Measurements from ENCODE around the gene OR6K6.

Gene OR6K6, protein sequence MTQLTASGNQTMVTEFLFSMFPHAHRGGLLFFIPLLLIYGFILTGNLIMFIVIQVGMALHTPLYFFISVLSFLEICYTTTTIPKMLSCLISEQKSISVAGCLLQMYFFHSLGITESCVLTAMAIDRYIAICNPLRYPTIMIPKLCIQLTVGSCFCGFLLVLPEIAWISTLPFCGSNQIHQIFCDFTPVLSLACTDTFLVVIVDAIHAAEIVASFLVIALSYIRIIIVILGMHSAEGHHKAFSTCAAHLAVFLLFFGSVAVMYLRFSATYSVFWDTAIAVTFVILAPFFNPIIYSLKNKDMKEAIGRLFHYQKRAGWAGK

DNA sequence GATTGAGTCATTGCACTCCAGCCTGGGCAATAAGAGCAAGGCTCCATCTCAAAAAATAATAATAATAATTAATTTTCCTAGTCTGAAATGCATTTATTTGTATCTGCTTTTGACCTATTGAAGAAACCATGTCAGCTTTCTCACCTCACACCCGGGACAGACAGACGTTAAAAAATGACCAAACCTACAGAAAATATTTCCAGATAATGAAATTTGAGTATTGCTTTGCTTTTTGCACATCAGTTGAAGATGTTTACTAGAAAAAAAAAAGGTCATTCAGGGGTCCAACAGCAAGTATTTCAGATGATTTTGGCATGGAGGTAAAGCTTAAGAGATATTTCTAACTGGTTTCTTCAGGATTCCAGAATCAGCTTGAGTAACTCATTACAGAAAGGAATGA is at the start of gene OR6K6:
TSS of gene OR6K6 (plus strand) at position 301 of the 400 bp plus-strand sequence. CDS start 168 bp downstream, outside the sequence.
- DNase-seq = no peak

DNA sequence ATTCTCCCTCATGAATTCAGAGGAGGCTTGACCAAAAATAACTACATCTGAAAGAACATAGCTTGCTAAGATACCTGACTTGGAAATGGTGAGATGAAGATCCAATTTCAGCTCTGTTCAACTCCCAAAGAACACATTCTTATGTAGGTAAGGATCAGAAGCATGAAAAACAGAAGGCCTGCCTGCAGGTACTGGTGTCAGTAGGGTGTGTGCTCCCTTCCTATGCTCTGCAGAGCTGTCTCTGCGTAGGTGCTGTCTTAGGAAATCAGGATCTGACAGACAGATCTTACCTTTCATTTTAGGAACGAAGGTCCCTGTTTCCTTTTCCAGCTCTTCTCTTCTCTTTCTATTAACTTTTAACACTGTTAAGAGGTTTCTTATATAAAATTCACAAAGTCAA is 48.4 kb upstream of the OR6K6 start:
- no peak for DNase-seq

DNA sequence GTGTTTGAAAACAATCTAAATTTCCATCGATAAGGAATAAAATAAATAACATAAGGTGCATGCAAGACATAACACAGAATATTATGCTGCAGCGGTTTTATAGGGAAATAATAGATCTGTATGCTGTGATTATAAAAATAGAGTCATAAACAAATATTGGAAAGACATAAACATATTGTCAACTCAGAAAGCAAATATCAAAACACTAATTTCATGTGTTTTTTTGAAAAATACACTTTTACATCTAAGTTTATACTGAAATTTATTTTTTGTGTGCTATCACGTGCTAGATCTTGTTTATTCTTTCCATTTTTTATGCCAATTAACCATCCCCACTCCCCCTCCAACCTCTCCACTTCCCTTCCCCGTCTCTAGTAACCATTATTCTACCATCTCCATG is 43.4 kb upstream of the OR6K6 start:
- DNase-seq = no peak

DNA sequence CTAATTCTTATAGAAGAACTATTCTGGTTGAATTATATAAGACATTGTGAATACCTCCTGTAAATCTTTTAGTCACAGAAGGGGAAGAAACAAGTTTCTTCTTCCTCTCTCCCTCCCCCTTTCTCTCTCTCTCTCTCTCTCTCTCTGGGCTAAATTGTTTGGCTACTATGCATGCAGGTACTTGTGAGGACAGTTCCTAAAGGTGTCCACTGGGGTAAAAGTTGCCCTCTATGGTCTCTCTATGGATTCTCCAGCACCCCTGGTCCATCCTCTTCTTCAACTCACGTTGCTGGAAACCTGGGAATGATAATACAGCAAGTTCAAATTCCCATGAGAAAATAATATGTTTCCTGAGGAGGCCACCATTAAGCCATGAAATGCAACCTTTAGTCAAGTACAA is 39.8 kb upstream of the OR6K6 start:
- no peak for DNase-seq

DNA sequence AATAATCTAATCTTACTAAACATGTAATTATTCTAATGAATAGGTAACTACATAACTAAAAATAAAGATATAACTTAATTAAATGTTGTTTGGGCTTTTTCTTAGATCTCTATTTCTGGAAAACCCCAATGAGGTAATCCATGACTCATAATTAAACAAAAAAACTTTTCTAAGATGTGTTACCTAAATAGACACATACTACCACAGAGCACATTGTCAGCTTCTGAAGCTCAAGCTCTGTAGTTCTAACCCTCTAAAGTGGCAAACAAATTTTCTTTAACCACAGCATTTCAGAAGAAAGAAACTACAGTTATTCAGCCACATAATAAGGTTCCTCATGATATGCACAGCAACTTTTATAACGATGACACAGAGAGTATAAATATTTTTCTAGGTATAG is 38.2 kb upstream of the OR6K6 start:
- no peak for DNase-seq

DNA sequence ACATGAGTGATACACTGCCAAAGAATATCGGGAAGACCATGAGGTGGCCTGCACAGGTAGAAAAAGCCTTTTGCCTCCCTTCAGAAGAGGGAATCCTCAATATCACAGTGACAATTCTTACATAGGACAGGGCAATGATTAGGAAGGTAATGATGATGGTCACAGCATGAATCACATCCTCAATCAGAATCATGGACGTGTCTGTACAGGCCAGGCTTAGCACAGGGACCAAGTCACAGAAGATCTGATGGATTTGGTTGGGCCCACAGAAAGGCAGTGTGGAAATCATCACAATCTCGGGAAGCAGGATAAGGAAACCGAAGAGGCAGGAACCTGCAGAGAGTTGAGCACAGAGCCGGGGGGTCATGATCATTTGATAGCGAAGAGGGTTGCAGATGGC is 37.2 kb upstream of the OR6K6 start:
- no peak for DNase-seq

DNA sequence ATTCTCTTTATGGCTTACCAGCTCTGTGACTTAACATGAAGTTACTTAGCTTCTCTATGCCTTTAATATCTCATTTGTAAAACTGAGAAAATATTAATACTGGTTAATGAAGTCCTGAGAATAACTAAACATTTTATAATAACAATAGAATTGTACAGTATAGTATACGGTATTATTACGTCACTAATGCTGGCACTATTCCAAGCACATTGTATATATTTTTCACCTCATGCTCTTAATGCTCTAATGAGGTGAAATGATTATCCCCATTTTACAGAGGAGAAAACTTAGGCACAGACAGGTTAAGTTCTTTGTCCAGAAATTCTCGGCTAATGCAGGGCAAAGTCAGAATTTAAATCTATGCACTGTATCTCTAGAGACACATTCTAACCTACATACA is 34.9 kb upstream of the OR6K6 start:
- DNase-seq = no peak

DNA sequence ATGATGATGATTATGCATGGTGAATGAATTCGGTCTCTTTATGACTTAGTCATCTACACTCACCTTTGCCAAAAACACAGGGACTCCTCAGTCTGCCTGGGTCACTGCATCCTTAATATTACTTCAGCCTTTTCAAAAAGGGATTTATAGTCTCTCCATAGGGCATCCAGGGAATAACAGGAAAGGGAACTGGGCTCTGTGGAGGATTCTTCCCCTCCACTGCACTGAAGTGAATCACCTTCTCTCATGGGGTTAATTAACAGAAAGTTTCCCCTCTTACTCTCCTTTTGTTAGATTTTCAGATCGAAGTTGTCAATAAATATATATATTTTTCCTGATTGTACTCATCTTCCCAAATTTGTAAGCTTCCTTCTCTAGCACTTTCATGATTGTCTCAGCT is 33.9 kb upstream of the OR6K6 start, which contains the start of gene OR6K3:
TSS of gene OR6K3 (minus strand) at position 101 of the 400 bp plus-strand sequence. CDS start 2,605 bp downstream, outside the sequence.
- no peak for DNase-seq

DNA sequence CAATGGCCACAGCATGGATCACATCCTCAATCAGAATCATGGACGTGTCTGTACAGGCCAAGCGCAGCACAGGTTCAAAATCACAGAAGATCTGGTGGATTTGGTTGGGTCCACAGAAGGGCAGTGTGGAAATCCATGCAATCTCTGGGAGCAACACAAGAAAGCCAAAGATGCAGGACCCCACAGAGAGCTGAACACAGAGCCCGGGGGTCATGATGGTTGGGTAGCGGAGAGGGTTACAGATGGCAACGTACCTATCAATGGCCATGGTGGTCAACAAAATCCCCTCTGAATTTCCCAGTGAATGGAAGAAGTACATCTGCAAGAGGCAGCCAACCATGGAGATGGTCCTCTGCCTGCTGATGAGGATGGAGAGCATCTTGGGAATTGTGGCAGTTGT is 30.1 kb upstream of the OR6K6 start:
- no peak for DNase-seq

DNA sequence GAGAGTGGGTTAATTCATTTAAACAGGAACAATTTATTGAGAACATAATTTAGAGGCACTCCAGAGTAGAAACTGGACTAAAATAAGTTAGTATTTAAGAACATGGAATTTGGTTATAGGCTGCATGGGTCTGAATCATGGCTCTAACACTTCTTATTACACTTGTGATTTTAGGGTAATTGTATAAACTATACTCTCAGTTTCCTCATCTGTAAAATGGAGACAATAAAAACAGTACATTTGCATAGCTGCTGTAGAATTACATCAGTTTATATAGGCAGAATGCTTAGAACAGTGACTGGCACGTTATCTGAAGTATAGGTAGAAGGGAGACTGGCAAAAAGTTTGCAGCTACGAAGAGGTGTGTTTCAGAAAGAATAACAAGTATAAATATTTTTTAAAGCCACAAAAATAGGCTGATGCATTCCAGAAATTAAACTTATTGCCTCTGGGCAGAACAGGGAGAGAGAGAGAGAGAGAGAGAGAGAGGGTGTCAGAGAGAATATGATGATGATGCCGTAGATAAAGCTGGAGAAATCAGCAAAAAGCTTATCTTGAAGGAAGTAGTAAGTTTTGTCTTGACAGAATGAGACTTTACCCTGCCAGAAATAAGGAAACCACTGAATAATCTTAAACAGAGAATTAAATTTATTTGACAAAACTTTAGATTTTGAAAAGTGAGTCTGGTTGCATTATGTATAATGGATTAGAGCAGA is 25.9 kb upstream of the OR6K6 start:
- DNase-seq = no peak

DNA sequence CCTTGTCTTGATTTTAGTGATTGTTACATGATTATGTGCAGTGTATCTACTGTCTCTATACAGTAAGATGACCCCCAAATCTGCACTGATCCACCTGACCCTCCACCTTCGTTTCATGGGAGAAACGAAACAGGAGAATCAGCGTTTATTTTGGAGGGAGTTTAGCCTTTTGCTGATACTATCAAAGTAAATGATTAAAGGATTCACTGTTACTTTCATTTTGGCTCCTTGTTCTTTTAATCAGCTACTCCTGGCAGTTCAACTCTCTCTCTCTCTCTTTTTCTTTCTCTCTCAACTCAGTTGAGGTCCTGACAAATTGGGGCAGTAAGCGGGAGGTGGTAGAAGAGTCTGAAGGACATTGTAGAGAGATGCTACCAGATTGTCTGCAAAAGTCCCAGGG is 24.1 kb upstream of the OR6K6 start:
- DNase-seq = no peak

DNA sequence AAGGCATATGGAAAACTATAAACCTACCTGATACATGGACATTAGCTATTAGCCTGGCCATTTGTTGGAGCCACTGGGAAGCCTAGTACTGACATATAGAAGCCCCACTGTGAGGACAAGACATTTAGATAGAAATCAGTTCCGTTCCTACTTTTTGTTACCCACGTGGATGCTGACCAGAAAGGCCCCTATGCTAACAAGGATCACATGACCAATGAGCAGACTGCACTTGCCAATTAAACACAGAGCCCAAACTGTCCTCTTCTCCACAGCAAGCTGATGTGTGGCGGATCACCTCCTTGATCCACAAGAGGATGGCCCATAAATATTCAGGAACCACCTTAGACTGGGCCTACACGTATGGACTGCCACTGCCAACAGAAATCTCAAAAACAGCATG is 22.8 kb upstream of the OR6K6 start:
- DNase-seq = no peak

DNA sequence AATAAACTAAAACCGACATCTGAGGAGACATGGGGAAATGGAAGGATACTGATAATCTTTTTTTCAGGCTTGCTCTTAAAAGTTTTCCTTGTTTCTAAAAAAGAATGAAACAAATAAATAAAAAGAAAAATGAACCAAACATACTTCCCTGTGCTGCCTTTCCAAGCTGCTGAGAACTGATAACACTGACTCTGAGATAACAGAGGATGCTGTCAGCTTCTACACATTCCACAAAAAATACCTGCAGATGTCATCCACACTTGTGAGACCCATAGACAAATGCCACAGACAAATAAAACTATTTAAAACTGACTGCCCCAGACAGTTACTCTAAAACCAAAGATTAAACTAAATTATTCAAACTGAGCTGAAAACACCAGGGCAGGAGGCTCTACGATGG is 22.0 kb upstream of the OR6K6 start:
- no peak for DNase-seq

DNA sequence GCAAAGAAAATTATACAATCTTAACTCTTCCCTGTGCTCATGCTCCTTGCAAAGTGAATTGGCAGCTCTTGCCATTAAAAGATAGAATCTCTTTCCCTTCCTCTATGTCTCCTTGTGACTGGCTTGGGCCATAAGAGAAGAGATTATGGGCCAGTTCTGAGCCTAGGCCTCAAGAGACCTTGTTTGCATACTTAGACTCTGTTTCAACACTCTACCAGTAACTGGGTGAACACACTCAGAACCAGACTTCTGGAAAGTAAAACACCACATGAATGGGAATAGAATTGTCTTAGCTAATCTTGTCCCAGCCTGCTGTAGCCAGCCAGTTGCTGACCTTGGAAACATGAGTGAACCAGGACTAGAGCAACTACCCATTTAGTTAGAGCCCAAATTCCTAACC is 18.7 kb upstream of the OR6K6 start:
- DNase-seq = no peak

DNA sequence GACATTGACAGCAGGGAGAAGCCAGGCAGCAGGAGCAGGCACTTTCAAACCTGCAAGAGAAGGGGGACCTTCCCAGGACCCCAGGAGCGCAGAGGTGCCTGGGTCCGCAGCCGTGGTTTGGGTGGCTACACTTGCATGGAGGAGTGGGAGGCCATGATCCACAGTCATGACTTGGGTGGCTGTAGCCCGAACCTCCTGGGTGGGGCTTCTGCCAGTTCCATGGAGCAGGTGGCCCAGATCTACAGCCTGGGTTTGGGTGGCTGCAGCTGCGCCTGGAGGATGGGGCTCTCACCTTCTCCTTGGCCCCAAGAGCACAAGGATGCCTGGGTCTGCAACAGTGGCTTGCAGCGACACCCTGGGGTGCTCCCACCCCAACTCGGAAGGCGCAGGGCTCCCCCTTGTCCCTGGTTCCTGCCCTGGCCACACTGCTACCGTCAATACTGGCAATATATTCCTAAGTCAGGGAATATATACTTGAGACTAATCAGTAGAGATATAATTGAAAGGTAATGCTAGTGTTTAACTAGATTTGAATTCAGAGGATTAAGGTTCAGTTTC is 2.3 kb upstream of the OR6K6 start:
- no peak for DNase-seq

DNA sequence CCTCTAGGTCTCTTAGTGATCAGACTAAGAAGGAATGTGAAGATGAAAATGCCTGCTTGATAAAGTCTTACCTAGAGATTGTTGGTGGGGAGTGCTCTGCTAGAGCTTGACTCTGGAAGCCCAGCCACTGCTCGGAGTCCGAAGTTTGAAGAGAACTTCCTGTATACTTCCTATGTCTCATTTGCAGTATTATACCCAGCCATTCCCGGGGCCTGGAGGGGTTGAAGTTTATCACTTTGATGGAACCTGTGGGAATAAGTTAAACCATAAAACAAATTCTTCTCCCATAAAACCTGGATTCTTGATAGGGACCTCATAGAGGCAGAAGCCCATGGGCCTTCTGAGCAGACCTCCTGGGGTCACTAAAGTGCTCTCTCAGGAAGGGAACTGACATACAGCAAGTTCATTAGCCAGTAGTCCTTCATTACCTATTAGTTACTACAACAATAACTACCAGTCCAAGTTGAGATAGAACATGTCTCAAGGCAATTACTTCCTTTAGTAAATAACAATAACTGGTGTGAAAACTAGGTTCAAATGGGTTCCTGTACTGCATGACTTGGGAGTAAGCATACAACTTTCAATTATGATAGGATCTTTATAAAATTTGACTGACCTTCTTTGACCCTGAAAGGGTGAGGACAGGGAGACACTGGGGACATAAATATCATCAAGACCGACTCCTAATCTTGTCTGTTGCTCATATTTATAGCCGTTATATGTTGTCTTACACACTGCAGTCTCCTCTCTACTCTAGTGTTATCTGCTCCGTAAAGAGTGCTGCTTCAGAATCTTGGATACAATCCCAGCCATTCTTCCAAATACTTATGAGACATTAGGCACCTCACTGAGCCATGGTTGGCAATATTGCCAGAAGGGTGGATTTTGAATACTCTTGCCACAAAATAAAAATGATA is 17.7 kb downstream of the OR6K6 start, which contains the start of gene OR6N1:
TSS of gene OR6N1 (minus strand) at position 246 of the 917 bp plus-strand sequence. CDS start 5,513 bp downstream, outside the sequence.
- DNase-seq = no peak

DNA sequence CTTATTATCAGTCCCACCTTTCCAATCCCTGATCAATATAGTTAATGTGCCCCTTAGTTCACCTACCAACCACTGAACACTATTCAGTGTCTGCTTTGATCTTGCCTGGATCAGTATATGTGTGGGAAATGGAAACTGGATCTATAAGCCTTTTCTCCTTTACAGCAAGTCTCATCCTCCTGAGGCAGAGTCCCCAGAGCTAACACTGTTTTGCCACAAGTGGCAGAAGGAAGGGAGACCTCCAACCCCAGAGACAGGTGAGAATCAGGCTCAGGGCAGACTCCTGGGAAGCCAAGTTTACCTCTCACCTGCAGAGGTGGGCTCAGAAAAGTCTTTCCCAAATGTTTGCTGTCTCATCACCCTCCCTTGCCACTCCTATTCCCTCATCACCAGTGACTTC is 26.6 kb downstream of the OR6K6 start, which contains the start of gene OR6N2:
TSS of gene OR6N2 (minus strand) at position 101 of the 400 bp plus-strand sequence. CDS start 3,569 bp downstream, outside the sequence.
- DNase-seq = no peak

DNA sequence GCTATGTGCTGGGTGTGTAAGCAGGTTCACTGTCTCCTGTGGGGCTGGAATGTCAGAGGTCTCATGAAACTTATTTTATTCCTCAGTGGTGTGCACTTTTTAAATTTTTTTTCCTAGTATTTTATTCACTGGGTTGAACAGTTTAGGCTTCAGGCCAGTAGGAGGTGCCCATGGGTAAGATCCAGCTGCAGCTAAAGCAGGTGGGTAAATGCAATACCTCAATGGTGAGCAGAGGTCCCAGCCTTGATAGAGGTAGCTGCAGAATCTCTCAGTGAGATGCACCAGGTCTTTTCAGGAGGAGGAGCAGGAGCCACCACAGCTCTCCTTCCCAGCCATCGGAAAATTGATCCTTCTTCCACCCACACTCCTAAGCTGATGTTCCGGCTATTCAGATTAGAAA is 39.1 kb downstream of the OR6K6 start:
- no peak for DNase-seq

DNA sequence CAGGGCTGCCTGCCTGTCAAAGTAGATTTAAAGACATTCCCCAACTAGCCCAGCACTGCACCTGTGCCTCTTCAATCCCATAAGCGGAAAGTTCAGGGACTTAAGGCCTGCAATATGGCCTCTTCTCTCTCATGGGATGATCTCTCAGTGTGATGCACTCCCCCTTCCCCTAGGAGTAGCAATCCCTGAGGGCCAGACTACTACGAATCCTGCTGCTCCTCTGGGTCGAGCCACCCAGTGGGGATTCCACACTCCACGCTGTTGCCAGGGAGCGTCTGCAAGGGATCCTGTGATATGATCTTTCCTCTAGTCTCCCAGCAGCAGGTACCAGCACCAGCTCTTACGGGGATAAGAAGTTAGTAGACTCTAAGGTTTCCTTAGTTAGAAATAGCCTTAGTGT is 39.7 kb downstream of the OR6K6 start:
- DNase-seq = no peak

DNA sequence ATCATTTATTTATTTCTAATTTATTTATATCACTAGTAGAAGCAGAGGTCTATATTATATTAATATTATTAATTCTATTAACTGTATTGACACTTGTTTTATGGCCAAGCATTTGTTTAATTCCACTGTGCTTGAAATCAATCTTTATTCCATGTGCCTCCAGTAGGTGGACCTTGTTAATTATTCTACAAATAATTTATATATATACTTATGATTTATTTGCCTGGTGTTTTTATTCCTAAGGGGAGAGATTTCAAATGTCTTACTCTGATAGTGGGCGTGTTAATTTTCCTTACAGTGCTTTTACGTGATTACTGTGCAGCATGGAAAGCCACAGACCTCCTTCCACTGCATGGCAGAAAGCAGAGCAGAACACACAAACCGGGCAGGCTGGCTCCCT is 44.0 kb downstream of the OR6K6 start:
- DNase-seq = no peak

DNA sequence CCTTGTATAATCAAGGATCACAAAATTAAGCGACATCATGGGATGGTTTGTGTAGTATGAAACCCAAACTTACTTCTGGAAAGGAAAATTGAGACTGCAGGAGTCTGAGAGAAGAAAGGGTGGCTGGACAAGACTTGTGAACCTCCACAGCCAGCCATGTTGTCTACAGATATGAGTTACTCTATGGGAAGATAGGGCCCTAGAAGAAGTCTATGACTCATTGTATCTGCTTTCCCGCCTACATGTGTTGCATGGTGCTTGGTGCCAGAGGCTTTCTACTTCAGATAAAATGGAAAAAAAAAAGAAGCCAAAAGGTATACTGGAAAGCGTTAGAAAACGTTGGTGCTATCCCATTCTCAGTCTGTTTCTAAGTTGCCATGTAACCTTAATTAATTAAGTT is 45.2 kb downstream of the OR6K6 start:
- no peak for DNase-seq

DNA sequence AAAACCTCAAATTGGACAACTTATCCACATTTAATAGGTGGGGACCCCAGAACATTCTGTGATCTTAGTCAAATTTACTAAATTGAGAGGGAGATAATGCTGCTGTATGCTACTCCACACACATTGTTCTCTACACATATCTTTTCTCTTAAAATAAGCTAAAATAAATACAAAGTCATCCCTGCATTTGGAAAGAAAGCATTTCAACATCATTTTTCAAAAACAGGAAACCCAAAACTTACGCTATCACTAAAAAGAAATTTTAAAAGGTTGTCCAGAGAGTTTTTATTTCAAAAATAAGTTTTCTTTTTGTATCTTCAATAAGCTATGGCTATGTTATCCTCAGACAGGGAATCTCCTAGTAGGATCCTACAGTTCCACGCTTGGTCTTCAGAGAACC is 46.0 kb downstream of the OR6K6 start:
- no peak for DNase-seq

DNA sequence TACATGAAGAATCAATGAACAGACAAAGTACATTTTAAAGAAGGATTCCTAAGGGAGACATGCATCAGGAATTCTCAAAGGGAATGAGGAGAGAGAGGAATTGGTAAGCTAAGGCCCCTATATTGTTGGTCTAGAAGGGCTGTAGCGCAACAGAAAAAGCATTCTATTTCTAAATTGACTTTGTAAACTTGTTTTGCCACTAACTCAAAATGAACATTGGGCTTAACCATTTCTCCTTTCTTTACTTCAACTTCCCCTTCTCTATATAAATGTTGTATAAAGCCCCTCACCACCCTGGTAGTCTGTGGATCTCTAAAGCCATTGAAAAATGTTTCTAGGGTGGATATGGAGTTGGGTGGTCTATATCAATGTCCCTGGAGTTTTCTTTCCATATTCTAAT is 46.9 kb downstream of the OR6K6 start:
- DNase-seq = no peak

Measured in EL (cell line).